Prostate gland (tissue), 2 donors: ENCODE data around the gene RALY.

Experiments
- POLR2A ChIP-seq: fragments of 450-650 bp; IDR thresholded peaks from one replicate; pipeline ENCODE4 v1.6.1; 2016; ENCODE audit warnings: antibody characterized with exemption, mild to moderate bottlenecking
- TF ChIP-seq, protein P1 (sequence below), 4 experiments: fragments of 200-600 bp in 2 of 4; fragments of 450-650 bp in 2 of 4; sonication (generic) in 2 of 4; IDR thresholded peaks; 1 replicate in 3 of 4; 2 replicates in 1 of 4; pipeline ENCODE4 v1.5.1; 2016 to 2019; ENCODE audit warnings: antibody characterized with exemption in 4 of 4, mild to moderate bottlenecking in 2 of 4, moderate library complexity in 2 of 4

DNA sequence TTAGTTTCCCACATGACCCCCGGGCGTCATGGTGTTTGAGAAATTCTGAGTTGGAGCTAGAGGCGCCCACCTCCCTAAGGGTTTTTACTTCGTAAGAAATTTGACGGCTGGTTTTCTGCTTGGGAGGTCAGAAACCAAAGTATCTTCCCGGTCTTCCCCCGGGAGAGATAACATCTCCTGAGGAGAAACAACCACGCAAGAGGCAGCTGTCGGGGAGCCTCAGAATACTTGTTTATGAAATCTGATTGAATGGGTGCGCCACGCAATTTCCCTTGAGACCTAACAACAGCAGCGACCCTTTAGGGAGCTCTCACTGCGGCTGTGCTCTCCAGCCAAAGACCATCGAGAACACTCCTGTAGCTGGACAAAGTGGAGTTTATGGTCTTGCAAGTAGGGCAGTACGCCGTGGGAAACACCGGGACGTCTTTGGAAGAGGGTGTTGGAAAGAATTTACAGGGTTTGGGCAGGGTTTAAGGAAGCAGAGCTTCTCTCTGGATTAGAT lies 118.9 kb downstream of the RALY start:
- no peak for TF ChIP-seq POLR2A
- TF ChIP-seq, protein P1, sequence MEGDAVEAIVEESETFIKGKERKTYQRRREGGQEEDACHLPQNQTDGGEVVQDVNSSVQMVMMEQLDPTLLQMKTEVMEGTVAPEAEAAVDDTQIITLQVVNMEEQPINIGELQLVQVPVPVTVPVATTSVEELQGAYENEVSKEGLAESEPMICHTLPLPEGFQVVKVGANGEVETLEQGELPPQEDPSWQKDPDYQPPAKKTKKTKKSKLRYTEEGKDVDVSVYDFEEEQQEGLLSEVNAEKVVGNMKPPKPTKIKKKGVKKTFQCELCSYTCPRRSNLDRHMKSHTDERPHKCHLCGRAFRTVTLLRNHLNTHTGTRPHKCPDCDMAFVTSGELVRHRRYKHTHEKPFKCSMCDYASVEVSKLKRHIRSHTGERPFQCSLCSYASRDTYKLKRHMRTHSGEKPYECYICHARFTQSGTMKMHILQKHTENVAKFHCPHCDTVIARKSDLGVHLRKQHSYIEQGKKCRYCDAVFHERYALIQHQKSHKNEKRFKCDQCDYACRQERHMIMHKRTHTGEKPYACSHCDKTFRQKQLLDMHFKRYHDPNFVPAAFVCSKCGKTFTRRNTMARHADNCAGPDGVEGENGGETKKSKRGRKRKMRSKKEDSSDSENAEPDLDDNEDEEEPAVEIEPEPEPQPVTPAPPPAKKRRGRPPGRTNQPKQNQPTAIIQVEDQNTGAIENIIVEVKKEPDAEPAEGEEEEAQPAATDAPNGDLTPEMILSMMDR (IDR thresholded peaks at IDR 0.05) = no peak
